ENCODE data around the gene RPS21.

Gene RPS21

GRCh38 chr20:62381842-62382241 lies 5.1 kb upstream of the RPS21 start:
- TF ChIP-seq CTCF (IDR thresholded peaks at IDR 0.05; ENCODE audit: extremely low read depth, missing control alignments), result no peak
- no peak for DNase-seq (ENCODE audit: low spot score)

GRCh38 chr20:62382306-62383198 lies 4.4 kb upstream of the RPS21 start:
- peak; percentile 94 for TF ChIP-seq CTCF (IDR thresholded peaks at IDR 0.05; ENCODE audit: extremely low read depth, missing control alignments)

DNA sequence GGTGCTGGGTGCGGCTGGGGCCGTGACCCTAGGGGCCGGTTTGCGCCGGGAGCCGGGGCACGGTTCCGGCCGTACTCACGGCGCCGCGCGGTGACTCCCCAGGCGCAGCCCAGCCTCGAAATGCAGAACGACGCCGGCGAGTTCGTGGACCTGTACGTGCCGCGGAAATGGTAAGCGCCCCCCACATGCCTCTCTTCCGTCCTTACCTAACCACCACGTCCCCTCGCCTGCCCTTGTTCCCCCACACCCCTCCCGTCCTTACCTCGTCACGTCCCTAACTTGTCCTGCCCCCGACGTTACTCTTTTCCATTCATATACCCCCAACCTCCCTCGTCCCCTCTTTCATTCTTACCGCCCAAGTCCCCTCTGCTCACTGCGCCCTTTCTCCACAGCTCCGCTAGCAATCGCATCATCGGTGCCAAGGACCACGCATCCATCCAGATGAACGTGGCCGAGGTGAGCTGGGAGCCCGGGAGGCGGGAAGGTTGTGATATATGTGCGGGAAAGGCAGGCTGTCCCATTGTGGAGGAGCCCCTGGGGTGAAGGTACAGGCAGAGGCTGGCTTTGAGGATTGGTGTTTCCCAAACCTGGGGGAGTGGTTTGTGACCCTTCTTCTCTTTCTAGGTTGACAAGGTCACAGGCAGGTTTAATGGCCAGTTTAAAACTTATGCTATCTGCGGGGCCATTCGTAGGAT lies 463 bp downstream of the RPS21 start:
- no peak for DNase-seq (ENCODE audit: low spot score)
- no peak for TF ChIP-seq CTCF (IDR thresholded peaks at IDR 0.05; ENCODE audit: extremely low read depth, missing control alignments)

More at GRCh38 chr20:62382306-62383198, 4.4 kb upstream of the RPS21 start:
- DNase-seq (ENCODE audit: low spot score), result peak; percentile 88

- no peak for TF ChIP-seq CTCF (IDR thresholded peaks at IDR 0.05; ENCODE audit: extremely low read depth, missing control alignments)
These were observed 1.2 kb downstream of the RPS21 start for GRCh38 chr20:62387933-62388635.

GRCh38 chr20:62388839-62389600 lies 2.1 kb downstream of the RPS21 start:
- no peak for TF ChIP-seq CTCF (IDR thresholded peaks at IDR 0.05; ENCODE audit: extremely low read depth, missing control alignments)

More at GRCh38 chr20:62387933-62388635, 1.2 kb downstream of the RPS21 start:
- DNase-seq (ENCODE audit: low spot score), result no peak

GRCh38 chr20:62389601-62390087 lies 2.7 kb downstream of the RPS21 start:
- no peak for DNase-seq (ENCODE audit: low spot score)
- no peak for TF ChIP-seq CTCF (IDR thresholded peaks at IDR 0.05; ENCODE audit: extremely low read depth, missing control alignments)

More at GRCh38 chr20:62388839-62389600, 2.1 kb downstream of the RPS21 start:
- DNase-seq (ENCODE audit: low spot score), result no peak

All from GM20000 (cell line).